CD4-positive, alpha-beta T cell treated with Interleukin-2 at 100 ng/mL for 4 hours (primary cell): Measurements from ENCODE around the gene GJB3.
"Not testable (repeated sequence)": the region's sequence is repeated elsewhere in the genome, so short reads cannot be mapped to it uniquely, and the experiment has no call there.

Source experiments
- DNase-seq: peaks from one replicate; pipeline ENCODE4 v3.0.0-alpha.2; 2020; ENCODE audit warnings: low spot score

Gene GJB3

DNA sequence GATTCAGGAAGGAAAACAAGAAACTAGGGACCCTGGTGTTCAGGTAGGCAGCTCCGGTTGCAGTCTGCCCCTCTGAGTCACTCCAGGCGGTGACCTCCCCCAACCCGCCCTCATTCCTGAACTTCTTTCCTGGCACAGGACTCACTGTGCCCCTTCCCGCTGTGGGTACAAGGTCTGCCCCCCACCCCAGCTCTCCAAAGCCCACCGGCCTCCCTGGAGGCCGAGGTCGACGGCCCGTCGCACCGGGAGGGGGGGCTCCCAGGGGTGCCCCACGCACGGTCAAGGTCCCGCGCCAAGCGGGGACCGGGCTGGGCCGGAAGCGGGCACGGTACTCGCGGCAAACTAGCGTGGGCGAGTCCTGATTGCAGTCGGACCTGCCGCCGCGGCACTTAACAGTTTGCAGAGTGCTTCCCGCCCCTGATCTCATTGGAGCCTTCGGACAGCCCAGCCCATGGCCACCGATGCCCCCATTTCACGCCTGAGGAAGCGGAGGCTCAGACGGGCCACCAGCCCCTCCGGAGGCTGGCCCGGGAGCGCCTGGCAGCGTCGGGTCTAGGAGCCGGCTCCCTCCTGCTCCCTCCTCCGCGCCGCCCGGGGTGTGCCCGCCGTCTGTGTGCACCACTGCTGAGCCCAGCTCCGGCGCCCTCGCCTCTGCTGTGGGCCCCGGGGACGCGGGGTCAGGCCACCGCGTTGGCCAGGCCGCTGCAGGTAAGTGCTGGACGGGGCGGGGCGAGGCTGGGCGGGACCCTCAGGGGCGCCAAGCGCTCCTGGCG lies at the start of gene GJB3:
TSS of gene GJB3 (plus strand) at position 144 of the 773 bp plus-strand sequence. CDS start 3,549 bp downstream, outside the sequence.
- DNase-seq: no peak

GRCh38 chr1:34732831-34733230 lies 48.2 kb upstream of the GJB3 start:
- DNase-seq: not testable (repeated sequence)

- no peak for DNase-seq
Observed at GRCh38 chr1:34736692-34737091, 44.3 kb upstream of the GJB3 start.

DNA sequence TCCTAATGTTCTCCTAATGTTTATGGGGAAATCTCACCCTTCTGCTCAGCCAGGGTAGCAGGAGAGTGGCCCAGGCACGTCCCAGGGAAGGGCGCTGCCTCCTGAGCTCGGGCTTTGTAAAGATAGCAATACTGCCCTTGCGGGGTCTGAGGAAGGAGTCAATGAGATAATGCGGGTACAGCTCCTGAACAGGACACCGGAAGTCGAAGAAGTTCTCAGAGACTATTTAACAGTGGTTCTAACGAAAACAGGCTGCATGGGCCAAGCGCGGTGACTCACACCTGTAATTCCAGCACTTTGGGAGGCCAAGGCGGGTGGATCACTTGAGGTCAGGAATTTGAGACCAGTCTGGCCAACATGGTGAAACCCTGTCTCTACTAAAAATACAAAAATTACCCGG lies 43.8 kb upstream of the GJB3 start:
- DNase-seq: not testable (repeated sequence)

- no peak for DNase-seq
Observed at GRCh38 chr1:34739613-34740012, 41.4 kb upstream of the GJB3 start.

DNA sequence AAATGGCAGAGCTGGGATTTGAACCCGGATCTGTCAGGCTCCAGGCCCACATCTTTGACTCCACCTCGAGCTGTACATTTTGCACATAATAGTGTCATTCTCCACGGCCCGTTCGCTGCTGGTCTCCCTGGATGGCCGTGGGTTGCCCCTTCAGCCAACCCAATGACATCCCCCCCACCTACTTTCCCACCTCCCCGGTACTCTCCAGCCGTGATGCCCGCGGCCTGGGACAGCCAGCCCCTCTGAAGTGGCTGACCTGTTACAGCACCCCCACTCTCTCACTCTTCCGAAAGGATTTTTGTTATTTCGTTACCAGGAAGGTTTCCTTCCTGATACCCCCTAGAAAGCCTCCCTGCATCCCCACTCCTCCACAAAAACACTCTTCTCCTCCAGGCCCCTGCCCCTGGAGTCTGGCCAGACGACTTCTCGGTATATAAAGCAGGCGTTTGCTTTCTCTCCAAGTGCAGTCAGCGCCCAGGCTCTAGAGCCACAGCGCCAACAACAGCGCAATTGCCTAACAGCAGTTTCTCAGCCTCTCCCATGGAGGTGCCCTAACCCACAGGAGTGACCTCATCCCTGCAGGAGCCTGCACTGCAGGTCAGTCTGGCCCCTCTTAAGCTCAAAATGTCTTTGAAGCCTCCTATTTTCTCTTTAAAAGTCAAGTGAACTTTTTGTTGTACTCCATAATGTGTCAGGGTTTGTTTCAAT lies 40.7 kb upstream of the GJB3 start:
- no peak for DNase-seq

DNA sequence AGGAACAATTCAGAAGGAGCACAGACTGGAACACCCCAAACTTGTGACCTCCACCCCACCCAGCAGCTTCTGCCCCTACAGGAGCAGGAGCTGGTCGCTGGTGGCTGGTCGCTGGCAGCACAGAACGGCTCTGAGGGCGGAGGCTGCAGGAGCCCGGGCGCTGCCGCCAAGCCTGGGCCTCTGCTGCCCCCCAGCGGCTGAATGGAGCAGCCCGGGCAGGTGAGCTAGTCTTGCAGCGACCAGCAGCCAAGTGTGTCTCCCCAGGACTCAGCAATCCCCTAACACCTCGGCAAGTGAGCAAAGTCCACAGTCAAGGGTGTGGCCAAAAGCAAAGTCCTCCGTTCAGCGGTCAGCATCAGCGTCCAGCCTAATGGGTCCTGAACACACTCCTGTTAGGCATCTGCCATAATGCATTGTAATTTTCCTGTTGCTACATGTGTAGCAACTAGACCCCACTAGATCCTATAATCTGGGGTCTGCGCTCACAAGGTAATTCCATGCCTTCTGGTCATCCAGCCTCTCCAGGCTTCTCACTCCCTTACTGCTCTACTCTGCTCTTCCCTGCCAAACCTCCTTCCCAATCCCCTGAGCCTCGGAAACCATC lies 38.2 kb upstream of the GJB3 start:
- DNase-seq: peak; percentile 64

- DNase-seq: no peak
Observed at GRCh38 chr1:34743775-34744174, 37.2 kb upstream of the GJB3 start.

- DNase-seq: no peak
Observed at GRCh38 chr1:34744851-34745250, 36.2 kb upstream of the GJB3 start.

GRCh38 chr1:34745666-34746065 lies 35.3 kb upstream of the GJB3 start:
- no peak for DNase-seq

- no peak for DNase-seq
Observed at GRCh38 chr1:34746101-34746500, 34.9 kb upstream of the GJB3 start.

GRCh38 chr1:34746785-34747637 lies 34.0 kb upstream of the GJB3 start:
- no peak for DNase-seq

- DNase-seq: no peak
Observed at GRCh38 chr1:34747638-34747941, 33.4 kb upstream of the GJB3 start.

- no peak for DNase-seq
Observed at GRCh38 chr1:34749992-34750391, 31.0 kb upstream of the GJB3 start.

DNA sequence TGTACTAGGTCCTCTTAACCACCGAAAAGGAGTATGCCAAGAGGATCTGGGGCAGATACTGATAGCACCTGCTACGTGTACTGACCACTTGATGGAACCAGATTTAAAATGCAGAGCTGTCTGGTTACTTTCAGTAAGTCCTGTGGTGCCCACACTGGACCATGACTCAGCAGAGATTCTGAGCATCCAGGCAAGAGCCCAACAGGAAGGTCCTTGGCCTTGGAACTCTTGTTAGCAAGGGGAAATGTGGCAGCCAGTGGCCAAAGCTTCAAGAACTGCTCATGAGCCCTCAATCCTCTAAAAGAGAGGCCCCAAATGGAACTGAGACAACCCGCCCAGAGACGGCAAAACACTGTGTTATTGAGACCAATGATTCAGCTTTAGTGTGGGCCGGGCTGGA lies 30.4 kb upstream of the GJB3 start:
- DNase-seq: no peak

GRCh38 chr1:34753163-34753562 lies 27.9 kb upstream of the GJB3 start:
- DNase-seq: no peak

GRCh38 chr1:34754964-34755637 lies 25.9 kb upstream of the GJB3 start, which contains the start of gene GJB5:
Gene GJB5, plus strand, starts transcription at chr1:34755047. Its CDS starts 2,284 bp downstream, at chr1:34757331.
- no peak for DNase-seq

GRCh38 chr1:34755961-34756360 lies 25.1 kb upstream of the GJB3 start:
- no peak for DNase-seq

DNA sequence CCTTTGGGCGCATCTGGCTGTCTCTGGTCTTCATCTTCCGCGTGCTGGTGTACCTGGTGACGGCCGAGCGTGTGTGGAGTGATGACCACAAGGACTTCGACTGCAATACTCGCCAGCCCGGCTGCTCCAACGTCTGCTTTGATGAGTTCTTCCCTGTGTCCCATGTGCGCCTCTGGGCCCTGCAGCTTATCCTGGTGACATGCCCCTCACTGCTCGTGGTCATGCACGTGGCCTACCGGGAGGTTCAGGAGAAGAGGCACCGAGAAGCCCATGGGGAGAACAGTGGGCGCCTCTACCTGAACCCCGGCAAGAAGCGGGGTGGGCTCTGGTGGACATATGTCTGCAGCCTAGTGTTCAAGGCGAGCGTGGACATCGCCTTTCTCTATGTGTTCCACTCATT lies 23.6 kb upstream of the GJB3 start:
- DNase-seq: no peak

GRCh38 chr1:34758751-34759150 lies 22.3 kb upstream of the GJB3 start:
- no peak for DNase-seq

- no peak for DNase-seq
Observed at GRCh38 chr1:34759503-34760357, 21.3 kb upstream of the GJB3 start, which contains the start of gene GJB4. Gene GJB4, plus strand, starts transcription at chr1:34759740. Its CDS starts 1,515 bp downstream, at chr1:34761255.
